Stomach (tissue), 4 donors: ENCODE measurements around the gene SLC17A7.

Experiments
- EP300 ChIP-seq: sonication (generic); formaldehyde crosslinking; IDR thresholded peaks from one replicate; pipeline ENCODE4 v1.6.1; 2017; ENCODE audit warnings: antibody characterized with exemption
- POLR2A ChIP-seq, 4 donors: fragments of 450-650 bp; IDR thresholded peaks; one replicate each; pipeline ENCODE4 v1.6.1; 2016; ENCODE audit warnings: antibody characterized with exemption in 4 of 4, control low read depth in 2 of 4, mild to moderate bottlenecking in 1 of 4, moderate library complexity in 1 of 4

DNA sequence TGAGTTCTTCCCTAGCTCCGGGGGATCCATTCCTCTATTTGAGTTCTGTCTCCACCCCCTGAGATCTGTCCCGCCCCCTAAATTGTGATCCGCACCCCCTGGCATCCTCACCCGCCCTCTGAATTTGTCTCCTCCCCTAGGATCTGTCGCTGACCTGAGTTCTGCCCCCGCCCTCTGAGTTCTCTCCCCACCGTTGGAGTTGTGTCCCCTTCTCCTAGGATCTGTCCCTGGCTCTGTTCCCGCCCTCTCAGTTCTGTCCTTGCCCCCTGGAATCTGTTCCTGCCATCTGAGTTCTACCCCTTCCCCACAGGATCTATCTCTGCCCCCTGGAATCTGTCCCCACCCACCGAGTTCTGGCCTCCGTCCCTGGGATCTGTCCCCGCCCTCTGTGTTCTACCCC is 1.0 kb upstream of the SLC17A7 start:
- no peak for TF ChIP-seq POLR2A (IDR thresholded peaks at IDR 0.05)
- no peak for TF ChIP-seq EP300
